ENCODE results near the gene CHRM4.

DNA sequence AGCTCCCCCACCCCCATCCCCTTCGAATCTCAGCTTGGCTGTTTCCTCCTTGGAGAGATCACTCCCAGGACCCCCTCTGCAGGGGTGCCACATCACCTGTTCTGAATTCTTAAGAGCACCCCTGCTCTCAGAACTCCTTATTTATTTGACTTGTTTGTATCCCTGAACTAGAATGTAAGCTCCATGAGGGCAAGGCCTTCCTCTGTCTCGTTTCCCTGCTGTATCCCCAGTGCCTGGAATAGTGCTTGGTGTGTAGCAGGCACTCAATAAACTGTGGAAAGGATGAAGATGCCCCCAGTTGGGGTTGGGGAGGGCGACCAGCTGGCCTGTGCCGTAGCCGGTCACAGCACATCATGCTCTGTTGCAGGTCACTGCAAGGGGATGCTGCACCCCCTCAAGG lies 13.7 kb downstream of the CHRM4 start:
- no peak for TF ChIP-seq AHR (CRISPR knock-in tag; IDR thresholded peaks at IDR 0.05)
- TF ChIP-seq ZNF264 (CRISPR knock-in tag; IDR thresholded peaks at IDR 0.05) = no peak
- TF ChIP-seq ESRRA (CRISPR knock-in tag; IDR thresholded peaks at IDR 0.05; ENCODE audit: low read depth) = no peak
- TF ChIP-seq ZNF180 (CRISPR knock-in tag; IDR thresholded peaks at IDR 0.05; ENCODE audit: borderline replicate concordance, low read depth) = no peak
- no peak for TF ChIP-seq FOXJ3 (CRISPR knock-in tag; IDR thresholded peaks at IDR 0.05; ENCODE audit: borderline replicate concordance)
- TF ChIP-seq, protein P1, sequence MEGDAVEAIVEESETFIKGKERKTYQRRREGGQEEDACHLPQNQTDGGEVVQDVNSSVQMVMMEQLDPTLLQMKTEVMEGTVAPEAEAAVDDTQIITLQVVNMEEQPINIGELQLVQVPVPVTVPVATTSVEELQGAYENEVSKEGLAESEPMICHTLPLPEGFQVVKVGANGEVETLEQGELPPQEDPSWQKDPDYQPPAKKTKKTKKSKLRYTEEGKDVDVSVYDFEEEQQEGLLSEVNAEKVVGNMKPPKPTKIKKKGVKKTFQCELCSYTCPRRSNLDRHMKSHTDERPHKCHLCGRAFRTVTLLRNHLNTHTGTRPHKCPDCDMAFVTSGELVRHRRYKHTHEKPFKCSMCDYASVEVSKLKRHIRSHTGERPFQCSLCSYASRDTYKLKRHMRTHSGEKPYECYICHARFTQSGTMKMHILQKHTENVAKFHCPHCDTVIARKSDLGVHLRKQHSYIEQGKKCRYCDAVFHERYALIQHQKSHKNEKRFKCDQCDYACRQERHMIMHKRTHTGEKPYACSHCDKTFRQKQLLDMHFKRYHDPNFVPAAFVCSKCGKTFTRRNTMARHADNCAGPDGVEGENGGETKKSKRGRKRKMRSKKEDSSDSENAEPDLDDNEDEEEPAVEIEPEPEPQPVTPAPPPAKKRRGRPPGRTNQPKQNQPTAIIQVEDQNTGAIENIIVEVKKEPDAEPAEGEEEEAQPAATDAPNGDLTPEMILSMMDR (CRISPR knock-in tag; IDR thresholded peaks at IDR 0.05) = no peak
- no peak for TF ChIP-seq ZBTB1 (CRISPR knock-in tag; IDR thresholded peaks at IDR 0.05; ENCODE audit: borderline replicate concordance)
- TF ChIP-seq POLR2A (IDR thresholded peaks at IDR 0.05; ENCODE audit: insufficient read depth in 1 of 2, low read depth in 2 of 2, low read length in 2 of 2) = no peak
- no peak for TF ChIP-seq ZNF44 (CRISPR knock-in tag; IDR thresholded peaks at IDR 0.05)
- TF ChIP-seq, protein P2, sequence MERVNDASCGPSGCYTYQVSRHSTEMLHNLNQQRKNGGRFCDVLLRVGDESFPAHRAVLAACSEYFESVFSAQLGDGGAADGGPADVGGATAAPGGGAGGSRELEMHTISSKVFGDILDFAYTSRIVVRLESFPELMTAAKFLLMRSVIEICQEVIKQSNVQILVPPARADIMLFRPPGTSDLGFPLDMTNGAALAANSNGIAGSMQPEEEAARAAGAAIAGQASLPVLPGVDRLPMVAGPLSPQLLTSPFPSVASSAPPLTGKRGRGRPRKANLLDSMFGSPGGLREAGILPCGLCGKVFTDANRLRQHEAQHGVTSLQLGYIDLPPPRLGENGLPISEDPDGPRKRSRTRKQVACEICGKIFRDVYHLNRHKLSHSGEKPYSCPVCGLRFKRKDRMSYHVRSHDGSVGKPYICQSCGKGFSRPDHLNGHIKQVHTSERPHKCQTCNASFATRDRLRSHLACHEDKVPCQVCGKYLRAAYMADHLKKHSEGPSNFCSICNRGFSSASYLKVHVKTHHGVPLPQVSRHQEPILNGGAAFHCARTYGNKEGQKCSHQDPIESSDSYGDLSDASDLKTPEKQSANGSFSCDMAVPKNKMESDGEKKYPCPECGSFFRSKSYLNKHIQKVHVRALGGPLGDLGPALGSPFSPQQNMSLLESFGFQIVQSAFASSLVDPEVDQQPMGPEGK (CRISPR knock-in tag; IDR thresholded peaks at IDR 0.05) = no peak
- TF ChIP-seq, protein P3, sequence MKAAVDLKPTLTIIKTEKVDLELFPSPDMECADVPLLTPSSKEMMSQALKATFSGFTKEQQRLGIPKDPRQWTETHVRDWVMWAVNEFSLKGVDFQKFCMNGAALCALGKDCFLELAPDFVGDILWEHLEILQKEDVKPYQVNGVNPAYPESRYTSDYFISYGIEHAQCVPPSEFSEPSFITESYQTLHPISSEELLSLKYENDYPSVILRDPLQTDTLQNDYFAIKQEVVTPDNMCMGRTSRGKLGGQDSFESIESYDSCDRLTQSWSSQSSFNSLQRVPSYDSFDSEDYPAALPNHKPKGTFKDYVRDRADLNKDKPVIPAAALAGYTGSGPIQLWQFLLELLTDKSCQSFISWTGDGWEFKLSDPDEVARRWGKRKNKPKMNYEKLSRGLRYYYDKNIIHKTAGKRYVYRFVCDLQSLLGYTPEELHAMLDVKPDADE (CRISPR knock-in tag; IDR thresholded peaks at IDR 0.05) = no peak
- TF ChIP-seq CREM (IDR thresholded peaks at IDR 0.05) = no peak
- TF ChIP-seq CREM (CRISPR knock-in tag; IDR thresholded peaks at IDR 0.05) = no peak
